Measurements from ENCODE around the gene GATA5. TPM values are rescaled to one million over a fixed set of nuclear protein-coding genes. Genes with fewer than 3 reads are reported as not detected.

Gene GATA5
- total and polyA plus RNA-seq, 10 of the 15 experiments (the other 5 are each of a cell fraction or from before 2014, with no cell fraction given) = not detected

GRCh38 chr20:62470001-62470400 is 5.8 kb downstream of the GATA5 start:
- Histone ChIP-seq H3K9me3 (replicated peaks; ENCODE audit: control insufficient read depth, insufficient read depth, low read length) (no peaks in the 10 kb centered on the region), H3K27ac (ENCODE audit: control insufficient read depth, insufficient read depth) (no peak overlapping the region), H3K27me3 (replicated peaks in 1 of 2; ENCODE audit: control insufficient read depth in 2 of 2, insufficient read depth in 2 of 2, low read length in 1 of 2) (peaks cover 0 to 7% of the 10 kb centered on the region in 2 experiments; a peak in 2 of 4 replicates), H4K20me1 (ENCODE audit: control insufficient read depth, insufficient read depth) (no peaks in the 10 kb centered on the region), H3K4me2 (ENCODE audit: control insufficient read depth, insufficient read depth) (no peak overlapping the region), H2AFZ (ENCODE audit: control insufficient read depth, low read depth, low read length) (no peak overlapping the region), H3K36me3 (ENCODE audit: control insufficient read depth in 2 of 2, insufficient read depth in 2 of 2, low read length in 1 of 2) (no peaks in the 10 kb centered on the region), H3K4me3 (no peak overlapping the region), H3K4me1 (ENCODE audit: control insufficient read depth, insufficient read depth, low read length) (no peaks in the 10 kb centered on the region), H3K79me2 (ENCODE audit: control insufficient read depth, insufficient read depth, low read length) (no peaks in the 10 kb centered on the region), H3K9ac (ENCODE audit: control insufficient read depth, insufficient read depth, low read length) (no peak overlapping the region)
- SMC1A ChIA-PET (ENCODE audit: uncharacterized antibody, unreplicated experiment) = no interaction called here
- POLR2A ChIA-PET = no interaction called here
- RAD21 ChIA-PET (ENCODE audit: unreplicated experiment) = no interaction called here
- DNase-seq (ENCODE audit: low read depth, low spot score) (no peak), ATAC-seq (no peak), FAIRE-seq (no peak)
- BruUV-seq (replicated peaks) = no TSS peak
- intact Hi-C loops (cut with micrococcal nuclease; ENCODE audit: unreplicated experiment) = no loop called here
- TF ChIP-seq TCF3 (IDR thresholded peaks at IDR 0.05; ENCODE audit: borderline replicate concordance, insufficient read depth, low read depth, low read length) (no peak), E2F4 (IDR thresholded peaks at IDR 0.05; ENCODE audit: low read depth, low read length) (no peak), ZNF207 (IDR thresholded peaks at IDR 0.05; ENCODE audit: borderline replicate concordance) (no peak), ZBED1 (IDR thresholded peaks at IDR 0.05; ENCODE audit: borderline replicate concordance) (no peak), SMAD5 (IDR thresholded peaks at IDR 0.05; ENCODE audit: low read depth) (no peak), ZNF217 (IDR thresholded peaks at IDR 0.05) (no peak), ATF2 (IDR thresholded peaks at IDR 0.05; ENCODE audit: low read length) (no peak), SMC3 (IDR thresholded peaks at IDR 0.05; ENCODE audit: borderline replicate concordance, low read length) (no peak)
- CTCF ChIA-PET = no interaction called here
- WGBS (ENCODE audit: insufficient coverage, insufficient replicate concordance, low lambda C conversion rate, missing lambda C conversion rate) = 55% methylated on average over 17 of the region's 18 CpGs
- in situ Hi-C loops (cut with MboI) = no loop called here
